HT1080 (cell line): ENCODE data around the gene FOXL1. TPM values are rescaled to one million over a fixed set of nuclear protein-coding genes. Genes with fewer than 3 reads are reported as not detected.
A peak's percentile ranks its signal among the peaks of the same experiment; 100 is the strongest.

ENCODE experiments used
- DNase-seq: peaks from one replicate; pipeline ENCODE4 v3.0.0-alpha.2; 2015; ENCODE audit warnings: low read depth
- polyA plus RNA-seq, 2 experiments: library from polyadenylated mRNA; depleted of rRNA; stranded (reverse); fragments of >200 nt; gene quantifications; 2 replicates each; pipeline ENCODE4 v1.2.3, GENCODE V29; 2015
- total RNA-seq: library from RNA; depleted of rRNA; stranded (reverse); fragments of >200 nt; shearing (Covaris generic); gene quantifications from 2 replicates; pipeline ENCODE4 v1.2.3, GENCODE V29; 2014; rRNA removed

The FOXL1 gene
- total RNA-seq, result 0.51 and 0.80 TPM in 2 replicates
- polyA plus RNA-seq (2015; cell fraction: cytosol; rRNA removed), result 0.78 and 1.3 TPM in 2 replicates
- 1.9 and 2.8 TPM in 2 replicates for polyA plus RNA-seq (2015; cell fraction: nucleus; rRNA removed)

GRCh38 chr16:86578061-86578599 lies at the start of gene FOXL1:
FOXL1 (plus strand) TSS chr16:86578549; CDS start chr16:86578724, 175 bp downstream.
- no peak for DNase-seq

- DNase-seq, result peak; percentile 18
Observed at GRCh38 chr16:86529160-86529559, 49.2 kb upstream of the FOXL1 start.

- no peak for DNase-seq
Observed at GRCh38 chr16:86530251-86531190, 47.8 kb upstream of the FOXL1 start.

- no peak for DNase-seq
Observed at GRCh38 chr16:86531191-86531545, 47.2 kb upstream of the FOXL1 start.

- DNase-seq, result no peak
Observed at GRCh38 chr16:86531641-86532525, 46.5 kb upstream of the FOXL1 start.

GRCh38 chr16:86532526-86532815 lies 45.9 kb upstream of the FOXL1 start:
- no peak for DNase-seq

- DNase-seq, result no peak
Observed at GRCh38 chr16:86533076-86533475, 45.3 kb upstream of the FOXL1 start.

- DNase-seq, result no peak
Observed at GRCh38 chr16:86533767-86534351, 44.5 kb upstream of the FOXL1 start.

GRCh38 chr16:86534779-86535615 lies 43.4 kb upstream of the FOXL1 start:
- no peak for DNase-seq

GRCh38 chr16:86536621-86537020 lies 41.7 kb upstream of the FOXL1 start:
- DNase-seq, result no peak

GRCh38 chr16:86537486-86537885 lies 40.9 kb upstream of the FOXL1 start:
- no peak for DNase-seq

- DNase-seq, result no peak
Observed at GRCh38 chr16:86538196-86538780, 40.1 kb upstream of the FOXL1 start.

- no peak for DNase-seq
Observed at GRCh38 chr16:86540894-86541293, 37.5 kb upstream of the FOXL1 start.

GRCh38 chr16:86541560-86541959 lies 36.8 kb upstream of the FOXL1 start:
- no peak for DNase-seq

GRCh38 chr16:86542756-86543750 lies 35.3 kb upstream of the FOXL1 start:
- DNase-seq, result no peak

- no peak for DNase-seq
Observed at GRCh38 chr16:86545481-86545880, 32.9 kb upstream of the FOXL1 start.

GRCh38 chr16:86545954-86546637 lies 32.3 kb upstream of the FOXL1 start:
- no peak for DNase-seq

- no peak for DNase-seq
Observed at GRCh38 chr16:86546638-86547013, 31.7 kb upstream of the FOXL1 start.
